Activated T-helper 2 cell treated with anti-CD3 and anti-CD28 coated beads, Interferon-gamma antibody, Interleukin-2, Interleukin-4, amounts not matched to agents 10 μg/mL and 5 μg/mL and 100 μg/mL, durations not matched to agents 14 hours and 24 hours and 36 hours (primary cell): ENCODE measurements around the gene KCTD3. TPM values are rescaled to one million over a fixed set of nuclear protein-coding genes. Genes with fewer than 3 reads are reported as not detected.

Source experiments
- DNase-seq: peaks from one replicate; pipeline ENCODE4 v3.0.0; 2021; ENCODE audit warnings: low spot score
- H3K27ac Mint-ChIP-seq: one replicate; pipeline ENCODE4 v1.8.0; 2021; ENCODE audit warnings: mixed read lengths
- H3K27me3 Mint-ChIP-seq: one replicate; pipeline ENCODE4 v1.8.0; 2021; ENCODE audit warnings: low read depth, mixed read lengths
- H3K36me3 Mint-ChIP-seq: one replicate; pipeline ENCODE4 v1.8.0; 2021; ENCODE audit warnings: low read depth, mixed read lengths
- H3K4me1 Mint-ChIP-seq: one replicate; pipeline ENCODE4 v1.8.0; 2021; ENCODE audit warnings: low read depth, mixed read lengths
- H3K4me3 Mint-ChIP-seq: one replicate; pipeline ENCODE4 v1.8.0; 2021; ENCODE audit warnings: low read depth, mild to moderate bottlenecking, moderate library complexity, mixed read lengths
- H3K9me3 Mint-ChIP-seq: one replicate; pipeline ENCODE4 v1.8.0; 2021; ENCODE audit warnings: mixed read lengths
- intact Hi-C: fragments of 100-400 bp; cut with micrococcal nuclease; formaldehyde crosslinking; loops from one replicate; pipeline ENCODE4 v1.15.1; 2023
- total RNA-seq: library from RNA; stranded (reverse); gene quantifications from 2 replicates; pipeline ENCODE4 v1.2.3, GENCODE V29; 2022

Gene KCTD3
- total RNA-seq, 1 donor from 2014 or later, result 6.8 TPM

DNA sequence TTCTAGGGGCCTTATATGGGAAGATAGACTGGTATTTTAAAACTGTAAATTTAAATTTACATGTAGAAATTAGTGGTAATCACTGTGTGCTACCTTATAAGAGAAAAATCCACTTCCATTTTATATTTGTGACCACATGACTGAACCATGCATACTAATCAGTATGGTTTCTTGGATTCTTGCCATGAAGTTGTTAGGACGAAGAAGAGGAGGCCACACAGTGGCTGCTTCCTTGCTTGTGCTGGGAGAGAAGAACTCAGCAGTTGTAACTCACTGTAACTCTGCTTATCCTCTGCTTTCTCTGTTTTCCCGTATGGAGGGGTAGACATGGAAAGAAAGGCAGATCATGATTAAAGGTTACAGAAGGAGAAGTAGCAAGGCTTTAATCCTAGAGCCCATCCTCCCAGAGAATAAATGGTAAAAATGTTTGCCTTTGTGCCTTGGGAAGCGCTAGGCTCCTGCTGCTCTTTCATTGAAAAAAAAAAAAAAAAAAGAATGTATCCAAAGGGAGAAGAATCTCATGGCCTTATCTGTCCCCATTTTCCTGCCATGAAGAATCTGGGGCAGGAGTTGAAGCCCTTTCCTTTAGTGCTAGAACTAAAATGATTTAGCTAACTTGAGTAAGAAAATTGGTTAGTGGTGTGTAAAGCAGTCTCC, 32.4 kb downstream of the KCTD3 start:
- H3K36me3 Mint-ChIP-seq, result no peaks in the 10 kb centered on the region
- no peak for DNase-seq
- no peaks in the 10 kb centered on the region for H3K9me3 Mint-ChIP-seq
- no peak overlapping the region for H3K27ac Mint-ChIP-seq
- no peaks in the 10 kb centered on the region for H3K27me3 Mint-ChIP-seq
- intact Hi-C loops, result no loop called here
- H3K4me3 Mint-ChIP-seq, result no peak overlapping the region
- H3K4me1 Mint-ChIP-seq, result no peaks in the 10 kb centered on the region

DNA sequence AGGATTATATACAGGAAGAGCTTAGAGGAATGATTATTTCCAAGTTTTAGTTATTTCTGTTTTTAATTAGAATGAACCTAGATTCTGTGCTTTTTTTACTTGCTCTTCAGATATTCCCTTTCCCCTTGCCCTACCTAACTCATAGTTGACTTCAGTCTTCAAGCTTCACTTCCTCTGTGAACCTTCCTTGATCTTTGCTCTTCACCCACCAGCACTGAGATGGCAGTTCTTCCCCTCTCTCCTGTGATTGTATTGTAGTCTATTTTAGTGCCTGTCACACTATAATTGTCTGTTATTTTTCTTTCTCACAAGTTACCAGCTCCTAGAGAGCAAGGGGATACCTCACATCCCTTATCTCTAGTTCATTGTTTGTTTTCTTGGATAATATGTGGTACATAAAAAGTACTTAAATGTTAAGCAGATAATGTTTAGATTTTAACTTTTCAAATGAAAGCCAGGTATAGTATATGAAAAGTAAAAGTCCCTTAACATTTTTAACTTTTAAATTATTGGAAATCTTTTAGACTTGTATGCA, 33.2 kb downstream of the KCTD3 start:
- intact Hi-C loops, result no loop called here
- H3K4me1 Mint-ChIP-seq, result no peaks in the 10 kb centered on the region
- no peak overlapping the region for H3K27ac Mint-ChIP-seq
- no peaks in the 10 kb centered on the region for H3K27me3 Mint-ChIP-seq
- no peaks in the 10 kb centered on the region for H3K9me3 Mint-ChIP-seq
- DNase-seq, result no peak
- no peaks in the 10 kb centered on the region for H3K36me3 Mint-ChIP-seq
- H3K4me3 Mint-ChIP-seq, result no peak overlapping the region

DNA sequence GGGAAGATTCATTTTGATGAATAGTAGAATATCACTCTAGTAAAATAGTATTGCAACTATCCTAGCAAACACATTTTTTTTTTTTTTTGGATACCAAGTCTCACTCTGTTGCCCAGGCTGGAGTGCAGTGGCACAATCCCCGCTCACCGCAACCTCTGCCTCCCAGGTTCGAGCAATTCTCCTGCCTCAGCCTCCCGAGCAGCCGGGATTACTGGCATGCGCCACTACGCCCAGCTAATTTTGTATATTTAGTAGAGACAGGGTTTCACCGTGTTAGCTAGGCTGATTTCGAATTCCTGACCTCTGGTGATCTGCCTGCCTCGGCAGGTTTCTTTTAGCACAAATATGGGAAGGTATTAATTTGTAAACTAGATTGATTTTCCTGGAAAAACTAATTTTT, 33.8 kb downstream of the KCTD3 start:
- Mint-ChIP-seq H3K4me3 (no peak overlapping the region), H3K9me3 (no peaks in the 10 kb centered on the region), H3K36me3 (no peaks in the 10 kb centered on the region), H3K4me1 (no peaks in the 10 kb centered on the region), H3K27me3 (no peaks in the 10 kb centered on the region), H3K27ac (no peak overlapping the region)
- intact Hi-C loops, result no loop called here
- DNase-seq, result no peak

DNA sequence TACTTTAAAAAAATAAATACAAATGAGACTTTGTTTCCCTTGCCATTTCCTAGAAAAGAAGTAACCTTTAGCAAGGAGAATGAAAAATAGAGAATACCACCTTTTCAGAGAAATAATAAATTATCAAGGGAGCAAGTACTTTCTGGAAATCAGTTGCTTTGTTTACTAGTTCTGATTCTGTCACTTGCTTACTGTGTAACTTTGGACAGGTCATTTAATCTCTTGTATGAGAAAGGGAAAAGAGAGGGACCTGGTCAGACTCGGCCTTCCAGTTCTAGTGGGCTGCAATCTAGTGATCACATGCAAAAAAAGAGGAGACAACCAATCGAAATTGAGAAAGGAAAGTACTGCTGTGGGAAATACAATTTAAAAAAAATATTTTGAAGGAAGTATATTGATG, 34.2 kb downstream of the KCTD3 start:
- H3K27me3 Mint-ChIP-seq, result no peaks in the 10 kb centered on the region
- intact Hi-C loops, result no loop called here
- no peaks in the 10 kb centered on the region for H3K4me1 Mint-ChIP-seq
- DNase-seq, result no peak
- no peak overlapping the region for H3K4me3 Mint-ChIP-seq
- no peaks in the 10 kb centered on the region for H3K36me3 Mint-ChIP-seq
- no peaks in the 10 kb centered on the region for H3K9me3 Mint-ChIP-seq
- no peak overlapping the region for H3K27ac Mint-ChIP-seq

DNA sequence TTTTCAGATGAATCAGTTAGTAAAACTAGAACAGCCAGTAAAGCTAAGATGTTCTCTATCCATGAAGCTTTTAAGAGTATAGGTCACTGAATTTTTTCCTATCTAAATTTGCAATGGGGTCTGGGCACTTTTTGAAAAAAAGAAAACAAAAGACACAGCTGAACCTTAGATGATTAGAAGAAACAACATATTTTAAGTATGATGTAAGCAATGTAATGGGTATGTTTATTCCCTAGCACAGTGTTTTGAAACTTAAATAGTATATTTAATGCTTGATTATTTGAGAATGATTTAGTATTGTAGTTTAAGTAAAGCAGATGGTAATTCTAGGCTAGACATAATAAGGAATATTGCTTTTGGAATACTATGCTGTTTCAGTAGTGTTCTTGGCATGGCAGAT, 36.2 kb downstream of the KCTD3 start:
- intact Hi-C loops, result no loop called here
- Mint-ChIP-seq H3K4me3 (no peak overlapping the region), H3K27ac (no peak overlapping the region), H3K4me1 (no peaks in the 10 kb centered on the region), H3K27me3 (no peaks in the 10 kb centered on the region), H3K36me3 (no peaks in the 10 kb centered on the region), H3K9me3 (no peaks in the 10 kb centered on the region)
- DNase-seq, result no peak

DNA sequence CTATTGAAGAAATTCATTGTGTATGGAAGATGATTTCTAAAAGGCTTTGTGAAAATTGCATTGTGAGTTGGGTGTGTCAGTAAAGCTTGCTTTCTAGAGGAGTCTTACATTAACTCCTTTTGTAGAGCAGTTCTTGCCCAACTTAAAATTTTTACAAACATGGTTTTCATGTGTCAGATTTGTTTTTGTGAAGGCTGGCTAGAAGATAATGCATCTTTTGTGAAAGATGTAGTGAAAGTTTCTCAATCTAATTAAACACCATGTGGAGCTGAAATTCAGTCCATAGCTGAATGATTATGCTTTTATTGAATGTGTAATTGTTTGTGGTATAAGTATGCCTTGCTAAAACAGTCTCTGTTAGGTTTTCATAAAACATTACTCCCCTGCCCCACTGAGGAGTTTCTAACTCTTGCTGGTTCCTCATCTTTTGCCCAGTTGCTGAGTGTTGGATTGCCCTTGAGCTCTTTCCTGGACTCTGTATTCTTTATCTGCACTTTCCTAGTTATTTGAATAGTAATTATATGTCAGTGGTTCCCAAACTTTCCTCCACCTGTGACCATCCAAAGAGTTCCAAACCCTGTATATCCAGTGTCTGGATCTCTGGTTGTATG, 38.0 kb downstream of the KCTD3 start:
- Mint-ChIP-seq H3K4me3 (no peak overlapping the region), H3K4me1 (no peaks in the 10 kb centered on the region), H3K9me3 (no peaks in the 10 kb centered on the region), H3K36me3 (no peaks in the 10 kb centered on the region), H3K27me3 (no peaks in the 10 kb centered on the region), H3K27ac (no peak overlapping the region)
- no peak for DNase-seq
- intact Hi-C loops, result no loop called here

DNA sequence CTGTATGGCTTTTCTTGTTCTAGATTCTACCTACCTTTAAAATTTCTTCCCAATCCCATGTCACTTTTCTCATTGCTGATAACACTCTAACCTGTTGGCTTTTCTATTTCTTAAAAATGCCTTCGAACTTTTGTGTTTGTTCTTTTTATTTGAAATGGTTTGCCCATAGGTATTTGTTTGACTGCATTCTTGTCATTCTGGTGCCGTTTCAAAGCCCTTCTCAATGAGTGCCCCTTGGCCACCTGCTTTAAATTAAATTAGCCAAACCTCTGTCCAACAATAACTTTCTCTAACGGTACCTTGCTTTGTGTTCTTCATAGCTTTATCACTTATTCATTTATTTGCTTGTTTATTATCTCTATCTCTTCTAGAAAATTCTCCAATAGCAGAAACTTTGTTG, 38.9 kb downstream of the KCTD3 start:
- Mint-ChIP-seq H3K27ac (no peak overlapping the region), H3K4me1 (no peaks in the 10 kb centered on the region), H3K36me3 (no peaks in the 10 kb centered on the region), H3K9me3 (no peaks in the 10 kb centered on the region), H3K4me3 (no peak overlapping the region), H3K27me3 (no peaks in the 10 kb centered on the region)
- intact Hi-C loops, result no loop called here
- no peak for DNase-seq

DNA sequence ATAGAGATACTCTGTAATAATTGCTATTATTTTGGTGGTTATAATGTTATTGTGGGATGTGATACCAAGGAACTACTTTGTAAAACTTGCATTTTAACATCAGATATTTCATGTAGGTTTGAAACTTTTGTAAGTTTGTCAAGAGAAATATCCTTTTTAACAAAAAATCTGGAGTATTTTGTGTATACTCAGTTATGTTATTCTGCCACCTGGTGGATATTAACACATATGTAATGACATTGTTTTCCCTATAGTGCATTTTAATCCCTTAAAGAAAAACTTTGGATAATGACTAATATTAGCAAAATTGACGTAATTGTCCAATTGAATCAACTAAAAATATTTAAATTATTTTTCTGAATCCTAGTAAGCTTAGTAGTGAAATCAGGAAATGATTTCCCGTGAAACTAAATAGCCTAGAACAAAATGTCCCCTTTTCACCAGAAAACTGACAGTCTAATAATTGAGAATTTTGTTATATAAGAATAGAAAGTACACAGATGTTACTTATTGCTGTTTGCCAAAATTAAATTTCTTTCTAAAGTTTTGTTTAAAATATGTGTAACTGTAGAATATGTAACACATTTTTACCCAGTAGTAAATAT, 39.6 kb downstream of the KCTD3 start:
- Mint-ChIP-seq H3K27ac (no peak overlapping the region), H3K9me3 (no peaks in the 10 kb centered on the region), H3K36me3 (no peaks in the 10 kb centered on the region), H3K27me3 (no peaks in the 10 kb centered on the region), H3K4me3 (no peak overlapping the region), H3K4me1 (no peaks in the 10 kb centered on the region)
- DNase-seq, result no peak
- intact Hi-C loops, result no loop called here

DNA sequence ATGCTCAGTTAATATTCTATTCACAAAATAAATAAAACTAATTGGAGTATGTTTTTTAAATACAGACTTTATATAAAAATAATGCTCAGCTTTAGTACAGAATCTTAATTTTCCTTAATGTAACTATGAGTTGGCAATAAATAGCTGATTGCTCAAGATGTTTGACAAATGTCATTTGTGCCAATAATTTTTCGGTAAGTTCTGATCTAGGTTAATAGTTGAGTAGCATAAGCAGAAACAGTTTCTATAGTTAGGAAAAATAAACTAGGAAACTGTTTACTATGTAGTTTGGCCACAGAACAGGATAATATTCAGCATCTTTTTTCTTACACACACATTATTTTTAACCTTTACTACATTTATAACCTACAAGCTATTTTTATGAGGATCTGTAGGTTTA, 40.3 kb downstream of the KCTD3 start:
- Mint-ChIP-seq H3K4me1 (no peaks in the 10 kb centered on the region), H3K27me3 (no peaks in the 10 kb centered on the region), H3K36me3 (no peaks in the 10 kb centered on the region), H3K9me3 (no peaks in the 10 kb centered on the region), H3K27ac (no peak overlapping the region), H3K4me3 (no peak overlapping the region)
- no peak for DNase-seq
- intact Hi-C loops, result no loop called here

DNA sequence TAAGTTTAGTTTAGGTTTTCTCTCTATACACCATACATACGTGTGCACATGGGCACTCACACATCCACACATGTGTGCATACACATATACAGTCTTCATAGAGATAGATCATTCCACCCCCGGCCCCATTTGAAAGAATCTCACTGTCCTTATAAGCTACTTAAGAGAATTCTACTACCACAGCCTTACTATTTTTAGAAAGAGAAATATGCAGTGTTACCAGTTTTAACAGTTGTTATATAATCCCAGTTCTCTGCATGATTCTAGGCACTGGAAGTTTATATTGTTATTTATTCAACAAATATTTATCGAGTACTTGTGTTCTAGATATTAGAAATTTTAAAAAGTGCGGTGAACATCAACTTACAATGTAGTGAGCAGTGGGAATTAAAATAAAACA, 41.5 kb downstream of the KCTD3 start:
- Mint-ChIP-seq H3K27me3 (no peaks in the 10 kb centered on the region), H3K4me1 (no peaks in the 10 kb centered on the region), H3K4me3 (no peak overlapping the region), H3K27ac (no peak overlapping the region), H3K36me3 (peaks cover 4% of the 10 kb centered on the region), H3K9me3 (no peaks in the 10 kb centered on the region)
- no peak for DNase-seq
- intact Hi-C loops, result no loop called here

DNA sequence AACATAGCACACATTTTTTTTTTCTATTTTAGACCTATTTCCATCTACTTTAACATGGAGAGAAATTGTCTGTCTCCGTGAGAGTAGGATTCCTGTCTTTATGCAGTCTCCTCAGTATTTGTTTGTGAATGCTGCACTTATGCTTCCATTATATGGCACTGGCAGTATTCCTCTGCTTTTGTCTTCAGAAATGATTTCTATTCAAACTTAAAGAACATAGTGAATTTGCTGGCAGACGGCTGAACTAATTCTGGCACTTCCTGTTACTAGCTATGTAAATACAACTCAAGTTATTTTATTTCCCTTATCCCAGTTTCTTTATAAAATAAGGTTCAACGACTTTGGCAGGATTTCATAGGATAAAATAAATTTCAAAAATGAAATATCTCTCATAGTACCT, 45.3 kb downstream of the KCTD3 start:
- Mint-ChIP-seq H3K27me3 (no peaks in the 10 kb centered on the region), H3K4me3 (no peak overlapping the region), H3K9me3 (no peaks in the 10 kb centered on the region), H3K36me3 (peaks cover 5% of the 10 kb centered on the region), H3K27ac (no peak overlapping the region), H3K4me1 (no peaks in the 10 kb centered on the region)
- DNase-seq, result no peak
- intact Hi-C loops, result no loop called here

DNA sequence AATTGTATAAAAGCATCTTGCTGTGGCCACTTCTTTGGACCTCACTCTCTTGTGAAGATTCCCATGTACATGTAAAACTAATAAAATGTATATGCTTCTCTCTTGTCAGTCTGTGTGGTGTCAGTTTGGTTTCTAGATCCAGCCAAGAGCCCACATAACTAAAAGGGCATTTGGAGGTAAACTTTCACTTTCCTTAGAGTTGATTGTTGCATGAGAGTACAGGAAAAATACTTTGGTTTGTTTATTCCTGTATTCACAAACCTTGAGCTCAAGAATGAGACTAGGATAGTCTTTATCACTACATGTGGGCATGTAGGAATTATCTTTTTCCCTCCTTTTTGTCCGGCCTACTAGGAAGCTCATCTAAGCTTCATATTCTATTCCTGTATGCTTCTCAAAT, 50.9 kb downstream of the KCTD3 start:
- Mint-ChIP-seq H3K27me3 (no peaks in the 10 kb centered on the region), H3K36me3 (peaks cover 5% of the 10 kb centered on the region), H3K4me1 (peaks cover 7% of the 10 kb centered on the region), H3K4me3 (no peak overlapping the region), H3K27ac (no peak overlapping the region), H3K9me3 (no peaks in the 10 kb centered on the region)
- intact Hi-C loops, result no loop called here
- DNase-seq, result no peak

DNA sequence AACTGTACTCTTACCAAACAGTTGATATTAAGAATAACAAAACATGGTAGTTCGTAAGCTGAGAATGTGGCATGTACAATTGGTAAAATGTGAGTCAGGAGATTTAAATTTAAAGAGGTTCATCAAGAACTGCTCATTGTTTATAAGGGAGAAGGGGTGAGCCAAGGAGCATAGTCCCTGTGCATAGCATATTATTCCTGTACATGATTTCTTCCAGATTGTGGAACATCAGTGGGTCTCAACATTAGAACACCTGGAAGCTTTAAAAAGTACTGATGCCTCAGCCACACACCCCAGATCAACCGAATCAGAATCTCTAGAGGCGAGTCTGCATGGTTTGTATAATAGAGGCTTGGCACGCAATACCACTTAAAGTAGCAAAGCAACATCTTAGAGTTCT, 56.1 kb downstream of the KCTD3 start:
- H3K4me1 Mint-ChIP-seq, result peaks cover 2% of the 10 kb centered on the region
- intact Hi-C loops, result no loop called here
- no peaks in the 10 kb centered on the region for H3K27me3 Mint-ChIP-seq

More for the DNA sequence above, 56.1 kb downstream of the KCTD3 start:
- Mint-ChIP-seq H3K36me3 (no peaks in the 10 kb centered on the region), H3K27ac (no peak overlapping the region), H3K9me3 (no peaks in the 10 kb centered on the region), H3K4me3 (no peak overlapping the region)
- no peak for DNase-seq
